Measurements from ENCODE around the gene RET.

Gene RET

DNA sequence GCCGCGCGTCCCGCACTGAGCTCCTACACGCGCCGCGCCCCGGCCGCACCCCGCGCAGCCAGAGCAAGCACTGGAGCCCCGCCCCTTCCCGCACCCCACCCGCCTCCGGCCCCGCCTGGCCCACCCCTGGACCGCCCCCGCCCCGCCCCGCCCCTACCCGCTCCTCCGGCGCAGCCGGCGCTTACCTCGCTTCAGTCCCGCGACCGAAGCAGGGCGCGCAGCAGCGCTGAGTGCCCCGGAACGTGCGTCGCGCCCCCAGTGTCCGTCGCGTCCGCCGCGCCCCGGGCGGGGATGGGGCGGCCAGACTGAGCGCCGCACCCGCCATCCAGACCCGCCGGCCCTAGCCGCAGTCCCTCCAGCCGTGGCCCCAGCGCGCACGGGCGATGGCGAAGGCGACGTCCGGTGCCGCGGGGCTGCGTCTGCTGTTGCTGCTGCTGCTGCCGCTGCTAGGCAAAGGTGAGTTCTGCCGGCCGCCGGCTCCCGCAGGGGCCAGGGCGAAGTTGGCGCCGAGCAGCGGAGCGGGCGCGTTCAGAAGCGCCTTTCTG, at the start of gene RET:
Gene RET (plus strand): TSS at position 194 of the 545 bp plus-strand sequence. CDS start 190 bp downstream, at position 384.
- H3K9me3 ChIP-seq (ENCODE audit: control insufficient read depth, insufficient read depth, low read length) = no peaks in the 10 kb centered on the region
- H3K27ac ChIP-seq (ENCODE audit: low read depth, low read length) = no peak within 1 kb of the TSS
- H3K4me1 ChIP-seq (ENCODE audit: control insufficient read depth, low read length) = no peaks in the 10 kb centered on the region
- H3K4me2 ChIP-seq (ENCODE audit: low read length) = no peak within 1 kb of the TSS
- no peak within 1 kb of the TSS for H3K4me3 ChIP-seq (ENCODE audit: low read length)
- no peaks in the 10 kb centered on the region for H4K20me1 ChIP-seq (ENCODE audit: control insufficient read depth, insufficient read depth, low read depth, low read length)
- H3K9me2 ChIP-seq (replicated peaks; ENCODE audit: control insufficient read depth, low read length) = no peaks in the 10 kb centered on the region
- no peaks in the 10 kb centered on the region for H3K79me2 ChIP-seq (ENCODE audit: control insufficient read depth, low read length)
- H3F3A ChIP-seq (ENCODE audit: control insufficient read depth, insufficient read depth) = no peaks in the 10 kb centered on the region
- TF ChIP-seq EZH2phosphoT487 (IDR thresholded peaks at IDR 0.05; ENCODE audit: borderline replicate concordance, low read length) = no peak
- TF ChIP-seq, protein P1, sequence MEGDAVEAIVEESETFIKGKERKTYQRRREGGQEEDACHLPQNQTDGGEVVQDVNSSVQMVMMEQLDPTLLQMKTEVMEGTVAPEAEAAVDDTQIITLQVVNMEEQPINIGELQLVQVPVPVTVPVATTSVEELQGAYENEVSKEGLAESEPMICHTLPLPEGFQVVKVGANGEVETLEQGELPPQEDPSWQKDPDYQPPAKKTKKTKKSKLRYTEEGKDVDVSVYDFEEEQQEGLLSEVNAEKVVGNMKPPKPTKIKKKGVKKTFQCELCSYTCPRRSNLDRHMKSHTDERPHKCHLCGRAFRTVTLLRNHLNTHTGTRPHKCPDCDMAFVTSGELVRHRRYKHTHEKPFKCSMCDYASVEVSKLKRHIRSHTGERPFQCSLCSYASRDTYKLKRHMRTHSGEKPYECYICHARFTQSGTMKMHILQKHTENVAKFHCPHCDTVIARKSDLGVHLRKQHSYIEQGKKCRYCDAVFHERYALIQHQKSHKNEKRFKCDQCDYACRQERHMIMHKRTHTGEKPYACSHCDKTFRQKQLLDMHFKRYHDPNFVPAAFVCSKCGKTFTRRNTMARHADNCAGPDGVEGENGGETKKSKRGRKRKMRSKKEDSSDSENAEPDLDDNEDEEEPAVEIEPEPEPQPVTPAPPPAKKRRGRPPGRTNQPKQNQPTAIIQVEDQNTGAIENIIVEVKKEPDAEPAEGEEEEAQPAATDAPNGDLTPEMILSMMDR (IDR thresholded peaks at IDR 0.05; ENCODE audit: low read depth, low read length, poor library complexity, severe bottlenecking) = no peak
- H3K27me3 ChIP-seq (ENCODE audit: control insufficient read depth, low read length) = no peaks in the 10 kb centered on the region
- H3K36me3 ChIP-seq (ENCODE audit: control insufficient read depth, low read length) = no peaks in the 10 kb centered on the region

DNA sequence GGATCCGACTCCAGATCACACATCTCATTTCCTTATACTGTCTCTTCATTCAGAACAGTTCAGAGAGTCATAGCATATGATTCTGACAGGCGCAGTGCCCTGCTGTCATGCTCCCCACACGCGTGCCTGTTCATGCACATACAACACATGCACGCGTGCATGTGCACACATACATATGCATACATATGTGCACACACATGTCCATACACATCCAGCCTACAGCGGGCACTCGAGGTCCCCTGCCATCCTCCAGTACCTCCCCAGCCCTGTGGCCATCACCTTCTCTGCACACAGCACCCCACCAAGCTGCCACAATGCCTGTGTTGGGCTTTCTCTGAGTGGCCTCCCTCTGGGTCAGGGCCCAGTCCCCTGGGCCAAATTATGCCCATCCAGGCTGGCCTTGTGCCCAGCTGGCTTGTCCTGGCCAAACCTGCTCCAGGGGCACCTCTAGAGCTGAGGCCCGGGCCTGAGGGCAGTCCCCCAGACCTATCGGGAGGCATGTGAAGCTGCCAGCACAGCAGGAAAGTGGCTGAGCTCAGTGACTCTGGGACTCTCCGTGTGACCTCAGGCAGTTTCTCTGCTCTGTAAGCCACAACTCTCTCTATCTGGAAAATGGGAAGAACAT, 49.4 kb upstream of the RET start:
- no peaks in the 10 kb centered on the region for H3F3A ChIP-seq (ENCODE audit: control insufficient read depth, insufficient read depth)
- H3K79me2 ChIP-seq (ENCODE audit: control insufficient read depth, low read length) = no peaks in the 10 kb centered on the region
- no peak overlapping the region for H3K4me3 ChIP-seq (ENCODE audit: low read length)
- H4K20me1 ChIP-seq (ENCODE audit: control insufficient read depth, insufficient read depth, low read depth, low read length) = no peaks in the 10 kb centered on the region
- H3K9me2 ChIP-seq (replicated peaks; ENCODE audit: control insufficient read depth, low read length) = no peaks in the 10 kb centered on the region
- no peaks in the 10 kb centered on the region; the same call in 1 of the 2 replicates for H3K9me3 ChIP-seq (ENCODE audit: control insufficient read depth, insufficient read depth, low read length)
- H3K27me3 ChIP-seq (ENCODE audit: control insufficient read depth, low read length) = no peaks in the 10 kb centered on the region
- no peaks in the 10 kb centered on the region for H3K4me1 ChIP-seq (ENCODE audit: control insufficient read depth, low read length)
- no peak overlapping the region for H3K27ac ChIP-seq (ENCODE audit: low read depth, low read length)
- TF ChIP-seq, protein P1 (IDR thresholded peaks at IDR 0.05; ENCODE audit: low read depth, low read length, poor library complexity, severe bottlenecking) = no peak
- TF ChIP-seq EZH2phosphoT487 (IDR thresholded peaks at IDR 0.05; ENCODE audit: borderline replicate concordance, low read length) = no peak
- no peaks in the 10 kb centered on the region for H3K36me3 ChIP-seq (ENCODE audit: control insufficient read depth, low read length)
- no peak overlapping the region for H3K4me2 ChIP-seq (ENCODE audit: low read length)

DNA sequence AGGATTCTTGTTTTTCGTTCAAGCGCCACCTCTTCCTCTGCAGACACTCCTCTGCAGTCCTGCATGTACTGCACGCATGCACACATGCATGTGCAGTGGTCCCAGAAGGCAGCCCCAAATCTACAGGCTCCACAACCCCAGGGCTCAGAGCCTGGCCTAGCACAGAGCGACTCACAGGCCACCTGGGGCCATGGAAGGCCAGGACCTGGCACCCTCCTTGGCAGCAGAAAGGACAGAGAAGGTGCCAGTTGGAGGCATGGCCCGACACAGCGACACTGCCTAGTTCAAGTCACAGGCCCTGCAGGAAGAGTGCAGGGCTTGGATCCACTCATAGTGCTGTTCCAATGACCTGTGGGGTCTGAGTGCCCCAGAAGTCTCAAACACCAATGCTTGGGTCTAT, 48.7 kb upstream of the RET start:
- no peaks in the 10 kb centered on the region for H3K9me2 ChIP-seq (replicated peaks; ENCODE audit: control insufficient read depth, low read length)
- TF ChIP-seq EZH2phosphoT487 (IDR thresholded peaks at IDR 0.05; ENCODE audit: borderline replicate concordance, low read length) = no peak
- TF ChIP-seq, protein P1 (IDR thresholded peaks at IDR 0.05; ENCODE audit: low read depth, low read length, poor library complexity, severe bottlenecking) = no peak
- H3K36me3 ChIP-seq (ENCODE audit: control insufficient read depth, low read length) = no peaks in the 10 kb centered on the region
- H3K4me3 ChIP-seq (ENCODE audit: low read length) = no peak overlapping the region
- no peaks in the 10 kb centered on the region for H4K20me1 ChIP-seq (ENCODE audit: control insufficient read depth, insufficient read depth, low read depth, low read length)
- H3K27ac ChIP-seq (ENCODE audit: low read depth, low read length) = no peak overlapping the region
- H3K9me3 ChIP-seq (ENCODE audit: control insufficient read depth, insufficient read depth, low read length) = peaks cover 6% of the 10 kb centered on the region; the same call in 1 of the 2 replicates
- H3K79me2 ChIP-seq (ENCODE audit: control insufficient read depth, low read length) = no peaks in the 10 kb centered on the region
- H3K4me2 ChIP-seq (ENCODE audit: low read length) = no peak overlapping the region
- H3F3A ChIP-seq (ENCODE audit: control insufficient read depth, insufficient read depth) = no peaks in the 10 kb centered on the region
- no peaks in the 10 kb centered on the region for H3K4me1 ChIP-seq (ENCODE audit: control insufficient read depth, low read length)
- no peaks in the 10 kb centered on the region for H3K27me3 ChIP-seq (ENCODE audit: control insufficient read depth, low read length)

All from DOHH2 (cell line).